Measurements from ENCODE around the gene COX17. TPM values are rescaled to one million over a fixed set of nuclear protein-coding genes. Genes with fewer than 3 reads are reported as not detected.

The COX17 gene
- total RNA-seq, 1 experiment from 2014 or later: 51.6 TPM

DNA sequence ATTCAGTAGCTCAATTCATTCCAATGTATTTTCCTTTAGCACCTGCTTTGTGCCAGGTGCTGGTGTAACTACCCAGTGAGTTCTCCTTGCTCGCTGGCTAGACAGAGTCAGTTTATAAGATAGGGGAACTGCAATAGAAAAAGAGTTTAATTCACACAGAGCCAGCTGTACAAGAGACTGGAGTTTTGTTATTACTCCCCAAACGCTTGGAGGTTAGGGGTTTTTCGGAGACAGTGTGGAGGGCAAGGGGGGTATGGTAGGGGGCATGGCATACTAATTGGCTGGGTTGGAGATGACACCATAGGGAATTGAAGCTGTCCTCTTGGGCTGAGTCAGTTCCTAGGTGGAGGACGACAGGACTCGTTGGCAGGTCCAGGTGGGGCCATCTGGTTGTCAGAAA, 20.2 kb upstream of the COX17 start:
- peaks cover 4 to 22% of the 10 kb centered on the region in 2 experiments; a peak in 3 of 4 replicates for H3K4me1 ChIP-seq (ENCODE audit: control insufficient read depth in 1 of 2, insufficient read depth in 2 of 2, low read length in 2 of 2)
- no peaks in the 10 kb centered on the region for H3K9me3 ChIP-seq (ENCODE audit: control insufficient read depth in 1 of 2, insufficient read depth in 1 of 2, low read depth in 1 of 2, low read length in 2 of 2)
- no peaks in the 10 kb centered on the region for H4K20me1 ChIP-seq (ENCODE audit: insufficient read depth)
- DNase-seq (ENCODE audit: low read depth, low spot score) (no peak), ATAC-seq (no peak)
- TF ChIP-seq POLR2AphosphoS5 (IDR thresholded peaks at IDR 0.05; ENCODE audit: low read depth, low read length) (no peak), YY1 (IDR thresholded peaks at IDR 0.05; ENCODE audit: extremely low read depth, insufficient replicate concordance, low read depth, low read length) (no peak), CBX3 (IDR thresholded peaks at IDR 0.05; ENCODE audit: low read depth) (no peak), ZNF274 (IDR thresholded peaks at IDR 0.05; ENCODE audit: low read depth, low read length) (no peak), SIN3A (IDR thresholded peaks at IDR 0.05; ENCODE audit: low read depth) (no peak), RAD21 (IDR thresholded peaks at IDR 0.05; ENCODE audit: low read depth) (no peak), TCF7L2 (IDR thresholded peaks at IDR 0.05; ENCODE audit: borderline replicate concordance, extremely low read depth, insufficient read depth, insufficient read length) (no peak)
- TF ChIP-seq, protein P1, sequence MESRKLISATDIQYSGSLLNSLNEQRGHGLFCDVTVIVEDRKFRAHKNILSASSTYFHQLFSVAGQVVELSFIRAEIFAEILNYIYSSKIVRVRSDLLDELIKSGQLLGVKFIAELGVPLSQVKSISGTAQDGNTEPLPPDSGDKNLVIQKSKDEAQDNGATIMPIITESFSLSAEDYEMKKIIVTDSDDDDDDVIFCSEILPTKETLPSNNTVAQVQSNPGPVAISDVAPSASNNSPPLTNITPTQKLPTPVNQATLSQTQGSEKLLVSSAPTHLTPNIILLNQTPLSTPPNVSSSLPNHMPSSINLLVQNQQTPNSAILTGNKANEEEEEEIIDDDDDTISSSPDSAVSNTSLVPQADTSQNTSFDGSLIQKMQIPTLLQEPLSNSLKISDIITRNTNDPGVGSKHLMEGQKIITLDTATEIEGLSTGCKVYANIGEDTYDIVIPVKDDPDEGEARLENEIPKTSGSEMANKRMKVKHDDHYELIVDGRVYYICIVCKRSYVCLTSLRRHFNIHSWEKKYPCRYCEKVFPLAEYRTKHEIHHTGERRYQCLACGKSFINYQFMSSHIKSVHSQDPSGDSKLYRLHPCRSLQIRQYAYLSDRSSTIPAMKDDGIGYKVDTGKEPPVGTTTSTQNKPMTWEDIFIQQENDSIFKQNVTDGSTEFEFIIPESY (IDR thresholded peaks at IDR 0.05; ENCODE audit: extremely low read depth, insufficient replicate concordance, low read length): no peak
- H3K79me2 ChIP-seq (ENCODE audit: insufficient read depth, low read length): no peaks in the 10 kb centered on the region
- RAD21 ChIA-PET (ENCODE audit: low non-redundant PET in 1 of 2, low total read pairs in 2 of 2, uncharacterized antibody in 2 of 2, unreplicated experiment in 2 of 2): no interaction called here
- H3K4me2 ChIP-seq (ENCODE audit: low read length): no peak overlapping the region
- no peak overlapping the region for H3K4me3 ChIP-seq (replicated peaks in 1 of 2; ENCODE audit: low read depth in 1 of 2, low read length in 2 of 2)
- POLR2A ChIA-PET: no interaction called here
- no peaks in the 10 kb centered on the region for H3K9me2 ChIP-seq (ENCODE audit: insufficient read depth)
- no peaks in the 10 kb centered on the region for H3K36me3 ChIP-seq (ENCODE audit: control insufficient read depth in 1 of 2, insufficient read depth in 2 of 2, low read length in 2 of 2)
- CTCF ChIA-PET: no interaction called here
- no peaks in the 10 kb centered on the region for H3K27me3 ChIP-seq (ENCODE audit: insufficient read depth, low read length)
- intact Hi-C loops (cut with micrococcal nuclease): no loop called here
- H3K9ac ChIP-seq (ENCODE audit: low read length): no peak overlapping the region
- H2AFZ ChIP-seq (ENCODE audit: low read depth, low read length, poor library complexity, severe bottlenecking): no peak overlapping the region
- BruUV-seq (replicated peaks): no TSS peak
- no peak overlapping the region for H3K27ac ChIP-seq (ENCODE audit: low read depth, low read length)
